K562 (cell line): ENCODE measurements around the gene CTDNEP1. TPM values are rescaled to one million over a fixed set of nuclear protein-coding genes. Genes with fewer than 3 reads are reported as not detected.

Experiments used
- ATAC-seq: fragments of 200-7000 bp; cut with Tn5 transposase; 3 replicates; pipeline ENCODE4 v1.9.1; 2020; ENCODE audit warnings: moderate library complexity
- BruUV-seq: library from RNA; stranded (reverse); fragments of 400-500 nt; replicated peaks from 2 replicates; lab custom pipeline; 2021; lab: Mats Ljungman, UMichigan
- CTCF ChIA-PET: fragments of 300-600 bp; formaldehyde crosslinking; extraction: SDS; loops from one replicate; lab custom pipeline; 2021; ENCODE audit warnings: low intra/inter-chr PET ratio; lab: Yijun Ruan, JAX
- POLR2A ChIA-PET: fragments of 300-600, 350-650 bp; sonication (Branson Sonifier 250); formaldehyde crosslinking; extraction: SDS; loops from one replicate; lab custom pipeline; 2021; ENCODE audit warnings: antibody characterized with exemption, inconsistent platforms; lab: Yijun Ruan, JAX
- DNase-seq, 4 experiments: peaks; one replicate each; pipeline versions ENCODE4 v3.0.0 to v3.0.0-alpha.2; 2011 to 2018; ENCODE audit warnings: low spot score in 3 of 4, mixed read lengths in 3 of 4; ENCODE audit errors: extremely low read depth in 1 of 4
- FAIRE-seq: peaks from 2 replicates; lab custom pipeline; 2011; peaks lifted over from hg19 to GRCh38; lab: Jason Lieb, UNC
- H2AFZ ChIP-seq: 2 replicates; pipeline ENCODE4 v1.6.0; 2011; ENCODE audit warnings: low read depth, low read length, control low read depth, inconsistent platforms
- H3K27ac ChIP-seq: fragments of 200-600 bp; 3 replicates; pipeline ENCODE4 v1.8.0; 2011; ENCODE audit warnings: low read depth, mild to moderate bottlenecking, control low read depth, inconsistent platforms, low read length, moderate library complexity, mixed read lengths; ENCODE audit errors: extremely low read depth
- H3K27me3 ChIP-seq, 2 experiments: fragments of 300-600 bp in 1 of 2; 2 replicates in 1 of 2; 3 replicates in 1 of 2; pipeline versions ENCODE4 v1.6.0 to v1.8.0; 2011; ENCODE audit warnings: inconsistent platforms in 2 of 2, low read length in 2 of 2, mild to moderate bottlenecking in 1 of 2, mixed read lengths in 1 of 2, moderate library complexity in 1 of 2; ENCODE audit not compliant: control insufficient read depth in 2 of 2, insufficient read depth in 2 of 2
- H3K36me3 ChIP-seq: fragments of 300-600 bp; 3 replicates; pipeline ENCODE4 v1.8.0; 2011; ENCODE audit warnings: mild to moderate bottlenecking, low read length, inconsistent platforms; ENCODE audit not compliant: control insufficient read depth, insufficient read depth
- H3K4me1 ChIP-seq, 2 experiments: fragments of 200-600 bp in 1 of 2; replicated peaks in 1 of 2; 2 replicates in 1 of 2; 3 replicates in 1 of 2; pipeline versions ENCODE4 v1.5.1 to v1.8.0; 2011; ENCODE audit warnings: inconsistent platforms in 2 of 2, low read length in 2 of 2, mild to moderate bottlenecking in 1 of 2, mixed read lengths in 1 of 2, moderate library complexity in 1 of 2; ENCODE audit not compliant: control insufficient read depth in 2 of 2, insufficient read depth in 2 of 2
- H3K4me2 ChIP-seq: 2 replicates; pipeline ENCODE4 v1.6.1; 2011; ENCODE audit warnings: low read length, control low read depth, inconsistent platforms, mixed read lengths; ENCODE audit not compliant: insufficient read depth
- H3K4me3 ChIP-seq: fragments of 200-600 bp; sonication (generic), shearing (Covaris generic); 2 replicates; pipeline ENCODE4 v1.5.1; 2016; ENCODE audit warnings: control low read depth, inconsistent platforms
- H3K79me2 ChIP-seq: fragments of 200-600 bp; 3 replicates; pipeline ENCODE4 v1.8.0; 2011; ENCODE audit warnings: low read length, inconsistent platforms; ENCODE audit not compliant: control insufficient read depth, insufficient read depth
- H3K9ac ChIP-seq, 2 experiments: 2 replicates each; pipeline versions ENCODE4 v1.6.0 to v1.6.1; 2011; ENCODE audit warnings: low read depth in 2 of 2, low read length in 2 of 2, control low read depth in 1 of 2, inconsistent platforms in 1 of 2, mild to moderate bottlenecking in 1 of 2, mixed read lengths in 1 of 2; ENCODE audit not compliant: insufficient read depth in 1 of 2
- H3K9me1 ChIP-seq: one replicate; pipeline ENCODE4 v1.6.0; 2011; ENCODE audit warnings: inconsistent platforms, mild to moderate bottlenecking, low read length, moderate library complexity; ENCODE audit not compliant: control insufficient read depth, insufficient read depth
- H3K9me3 ChIP-seq: replicated peaks from 2 replicates; pipeline ENCODE4 v1.5.1; 2011; ENCODE audit warnings: low read depth, low read length, inconsistent platforms; ENCODE audit not compliant: control insufficient read depth, insufficient read depth
- H4K20me1 ChIP-seq: replicated peaks from 2 replicates; pipeline ENCODE4 v1.6.1; 2011; ENCODE audit warnings: low read length, inconsistent platforms, mixed read lengths; ENCODE audit not compliant: control insufficient read depth, insufficient read depth
- ESRRA ChIP-seq: fragments of 450-650 bp; IDR thresholded peaks from 2 replicates; pipeline ENCODE4 v1.6.1; 2014; ENCODE audit warnings: low read depth, mild to moderate bottlenecking, moderate library complexity, borderline replicate concordance
- MEIS2 ChIP-seq: fragments of 450-650 bp; IDR thresholded peaks from 2 replicates; pipeline ENCODE4 v1.6.1; 2014; ENCODE audit warnings: mild to moderate bottlenecking; ENCODE audit not compliant: partially characterized antibody
- NONO ChIP-seq, 2 experiments: fragments of 200-400 bp in 1 of 2; fragments of 450-650 bp in 1 of 2; formaldehyde crosslinking in 1 of 2; IDR thresholded peaks; 2 replicates each; pipeline ENCODE4 v1.6.1; 2017; ENCODE audit warnings: low read depth in 2 of 2, mild to moderate bottlenecking in 2 of 2, moderate library complexity in 2 of 2, low read length in 1 of 2
- PTRF ChIP-seq: fragments of 450-650 bp; IDR thresholded peaks from 2 replicates; pipeline ENCODE4 v1.6.1; 2016; ENCODE audit warnings: mild to moderate bottlenecking, missing genetic modification characterization, missing compliant biosample characterization
- SNRNP70 ChIP-seq: fragments of 200-400 bp; formaldehyde crosslinking; optimal IDR thresholded peaks from 2 replicates; pipeline ENCODE3; 2017; ENCODE audit warnings: low read depth, low read length
- SRF ChIP-seq, 2 experiments: fragments of 250-450, 450-650 bp in 1 of 2; sonication (Bioruptor Pico) in 1 of 2; sonication (generic) in 1 of 2; formaldehyde crosslinking; IDR thresholded peaks; 2 replicates each; pipeline versions ENCODE4 v1.5.0 to v1.5.1; 2020 to 2022; ENCODE audit warnings: mild to moderate bottlenecking in 1 of 2, missing genetic modification reagents in 1 of 2
- TEAD4 ChIP-seq, 2 experiments: sonication (generic) in 1 of 2; formaldehyde crosslinking in 1 of 2; IDR thresholded peaks; 2 replicates each; pipeline versions ENCODE4 v1.6.1 to v1.8.0; 2012 to 2022; ENCODE audit warnings: borderline replicate concordance in 1 of 2, inconsistent platforms in 1 of 2, low read length in 1 of 2, mild to moderate bottlenecking in 1 of 2, missing genetic modification reagents in 1 of 2
- WGBS: fragments of 100-300 bp; shearing (Covaris generic); methylation state at CpG from one replicate; pipeline ENCODE4 v1.1.6; 2016; ENCODE audit warnings: low coverage, mixed read lengths; ENCODE audit not compliant: insufficient coverage; ENCODE audit errors: missing lambda C conversion rate; 5-methylcytosine and 5-hydroxymethylcytosine counted together
- in situ Hi-C: fragments of 300-500 bp; cut with MboI; formaldehyde crosslinking; loops from 4 replicates; pipeline ENCODE4 v1.15.0; 2018; ENCODE audit warnings: inconsistent platforms, mixed read lengths
- intact Hi-C: fragments of 100-400 bp; cut with micrococcal nuclease; formaldehyde crosslinking; loops from 2 replicates; pipeline ENCODE4 v1.14.2; 2022
- polyA plus RNA-seq, 8 experiments: library from polyadenylated mRNA; depleted of rRNA in 4 of 8; stranded (reverse) in 5 of 8; unstranded in 3 of 8; fragments of >200 nt; fragmentation: Nextera tagmentation in 2 of 8; fragmentation: Illumina TruSeq in 1 of 8; extraction: Ambion mirVana in 2 of 8; extraction: Trizol in 1 of 8; gene quantifications; 2 replicates each; pipeline versions ENCODE4 v1.2.1 to v1.2.3, GENCODE V29; 2011 to 2014; ENCODE audit warnings: inconsistent platforms in 1 of 8, missing spikeins in 1 of 8
- total RNA-seq, 7 experiments: library from RNA; depleted of rRNA in 6 of 7; stranded (reverse); fragments of >200 nt in 6 of 7; fragmentation: Illumina TruSeq in 2 of 7; extraction: Trizol in 2 of 7; gene quantifications; 2 replicates each; pipeline versions ENCODE4 v1.2.1 to v1.2.3, GENCODE V29; 2011 to 2021; ENCODE audit warnings: low replicate concordance in 1 of 7
- TF ChIP-seq, protein P1 (sequence below): fragments of 250-450 bp; sonication (Bioruptor Pico); IDR thresholded peaks from 2 replicates; pipeline ENCODE4 v1.5.0; 2021; ENCODE audit warnings: mild to moderate bottlenecking, borderline replicate concordance
- TF ChIP-seq, protein P2 (sequence below): sonication (generic); IDR thresholded peaks from 2 replicates; pipeline ENCODE4 v1.6.1; 2016
- TF ChIP-seq, protein P3 (sequence below): sonication (generic); formaldehyde crosslinking; IDR thresholded peaks from 2 replicates; pipeline ENCODE4 v1.8.0; 2022; ENCODE audit warnings: mild to moderate bottlenecking, missing genetic modification reagents
- TF ChIP-seq, protein P4 (sequence below): fragments of 450-650 bp; IDR thresholded peaks from 2 replicates; pipeline ENCODE4 v1.6.1; 2016

The CTDNEP1 gene
- total and polyA plus RNA-seq, 9 of the 15 experiments (the other 6 are each of a cell fraction or from before 2014, with no cell fraction given): 10.7 to 150 (median 28.5) TPM

DNA sequence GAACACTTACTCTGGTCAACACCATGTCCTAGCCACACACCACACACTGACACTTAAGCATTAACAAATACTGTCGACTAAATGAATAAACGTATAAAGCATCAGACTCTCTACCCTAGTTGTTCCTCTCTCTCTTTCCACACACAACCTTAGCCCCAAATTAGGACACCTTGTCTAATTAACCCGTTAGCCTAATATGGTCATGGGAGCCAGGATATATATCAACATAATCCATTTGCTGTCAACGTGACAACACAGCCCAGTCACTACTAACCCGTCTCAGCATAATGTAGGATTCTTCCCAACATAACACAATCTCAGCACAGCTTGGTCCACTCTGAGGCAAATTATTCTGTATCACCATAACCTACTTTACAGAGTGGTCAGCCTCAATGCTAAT is 19.4 kb downstream of the CTDNEP1 start:
- peak overlapping the region; percentile 73 for H3K4me3 ChIP-seq
- peak overlapping the region in 1 of 2 experiments; percentile 45; a peak in 3 of 4 replicates for H3K9ac ChIP-seq
- peak overlapping the region; percentile 81 for H3K4me2 ChIP-seq
- ChIA-PET POLR2A (interaction anchor here (6.6 kb wide), 1 partner anchor 10 kb away, joined by 73 read pairs; the partner anchor contains the start of genes ACADVL and DLG4), CTCF (no interaction called here)
- no peak overlapping the region for H2AFZ ChIP-seq
- TSS peak; percentile 17 for BruUV-seq
- peaks cover 25 to 30% of the 10 kb centered on the region in 2 experiments; a peak in 4 of 5 replicates for H3K4me1 ChIP-seq
- no peaks in the 10 kb centered on the region for H3K9me3 ChIP-seq
- peak overlapping the region; percentile 46; the same call in 2 of the 3 replicates for H3K27ac ChIP-seq
- in situ Hi-C loops (no loop called here), intact Hi-C loops (no loop called here)
- peaks cover 4% of the 10 kb centered on the region for H3K9me1 ChIP-seq
- FAIRE-seq (peak; percentile 23), DNase-seq (no peak), ATAC-seq (no peak)
- peaks cover 71% of the 10 kb centered on the region; the same call in 2 of the 3 replicates for H3K36me3 ChIP-seq
- 13% methylated on average over 5 of the region's 5 CpGs for WGBS
- peaks cover 7% of the 10 kb centered on the region for H4K20me1 ChIP-seq
- peaks cover 66% of the 10 kb centered on the region for H3K79me2 ChIP-seq
- H3K27me3 ChIP-seq: no peaks in the 10 kb centered on the region
- TF ChIP-seq SNRNP70 (no peak), PTRF (tag) (no peak), SRF (CRISPR knock-in tag; IDR thresholded peaks at IDR 0.05) (peak; percentile 80 to 97; a peak in 3 of 4 replicates), MEIS2 (peak; percentile 90), NONO (IDR thresholded peaks at IDR 0.05; ENCODE audit: low read depth in 2 of 2, low read length in 1 of 2) (no peak), TEAD4 (IDR thresholded peaks at IDR 0.05; ENCODE audit: low read length) (no peak), TEAD4 (CRISPR knock-in tag; IDR thresholded peaks at IDR 0.05; ENCODE audit: borderline replicate concordance) (no peak), ESRRA (no peak)
- TF ChIP-seq, protein P1, sequence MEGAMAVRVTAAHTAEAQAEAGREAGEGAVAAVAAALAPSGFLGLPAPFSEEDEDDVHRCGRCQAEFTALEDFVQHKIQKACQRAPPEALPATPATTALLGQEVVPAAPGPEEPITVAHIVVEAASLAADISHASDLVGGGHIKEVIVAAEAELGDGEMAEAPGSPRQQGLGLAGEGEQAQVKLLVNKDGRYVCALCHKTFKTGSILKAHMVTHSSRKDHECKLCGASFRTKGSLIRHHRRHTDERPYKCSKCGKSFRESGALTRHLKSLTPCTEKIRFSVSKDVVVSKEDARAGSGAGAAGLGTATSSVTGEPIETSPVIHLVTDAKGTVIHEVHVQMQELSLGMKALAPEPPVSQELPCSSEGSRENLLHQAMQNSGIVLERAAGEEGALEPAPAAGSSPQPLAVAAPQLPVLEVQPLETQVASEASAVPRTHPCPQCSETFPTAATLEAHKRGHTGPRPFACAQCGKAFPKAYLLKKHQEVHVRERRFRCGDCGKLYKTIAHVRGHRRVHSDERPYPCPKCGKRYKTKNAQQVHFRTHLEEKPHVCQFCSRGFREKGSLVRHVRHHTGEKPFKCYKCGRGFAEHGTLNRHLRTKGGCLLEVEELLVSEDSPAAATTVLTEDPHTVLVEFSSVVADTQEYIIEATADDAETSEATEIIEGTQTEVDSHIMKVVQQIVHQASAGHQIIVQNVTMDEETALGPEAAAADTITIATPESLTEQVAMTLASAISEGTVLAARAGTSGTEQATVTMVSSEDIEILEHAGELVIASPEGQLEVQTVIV: no peak
- TF ChIP-seq, protein P2, sequence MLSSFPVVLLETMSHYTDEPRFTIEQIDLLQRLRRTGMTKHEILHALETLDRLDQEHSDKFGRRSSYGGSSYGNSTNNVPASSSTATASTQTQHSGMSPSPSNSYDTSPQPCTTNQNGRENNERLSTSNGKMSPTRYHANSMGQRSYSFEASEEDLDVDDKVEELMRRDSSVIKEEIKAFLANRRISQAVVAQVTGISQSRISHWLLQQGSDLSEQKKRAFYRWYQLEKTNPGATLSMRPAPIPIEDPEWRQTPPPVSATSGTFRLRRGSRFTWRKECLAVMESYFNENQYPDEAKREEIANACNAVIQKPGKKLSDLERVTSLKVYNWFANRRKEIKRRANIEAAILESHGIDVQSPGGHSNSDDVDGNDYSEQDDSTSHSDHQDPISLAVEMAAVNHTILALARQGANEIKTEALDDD: 0 out of 2 replicates have a peak, but pooled peaks have one; percentile 37
- TF ChIP-seq, protein P3, sequence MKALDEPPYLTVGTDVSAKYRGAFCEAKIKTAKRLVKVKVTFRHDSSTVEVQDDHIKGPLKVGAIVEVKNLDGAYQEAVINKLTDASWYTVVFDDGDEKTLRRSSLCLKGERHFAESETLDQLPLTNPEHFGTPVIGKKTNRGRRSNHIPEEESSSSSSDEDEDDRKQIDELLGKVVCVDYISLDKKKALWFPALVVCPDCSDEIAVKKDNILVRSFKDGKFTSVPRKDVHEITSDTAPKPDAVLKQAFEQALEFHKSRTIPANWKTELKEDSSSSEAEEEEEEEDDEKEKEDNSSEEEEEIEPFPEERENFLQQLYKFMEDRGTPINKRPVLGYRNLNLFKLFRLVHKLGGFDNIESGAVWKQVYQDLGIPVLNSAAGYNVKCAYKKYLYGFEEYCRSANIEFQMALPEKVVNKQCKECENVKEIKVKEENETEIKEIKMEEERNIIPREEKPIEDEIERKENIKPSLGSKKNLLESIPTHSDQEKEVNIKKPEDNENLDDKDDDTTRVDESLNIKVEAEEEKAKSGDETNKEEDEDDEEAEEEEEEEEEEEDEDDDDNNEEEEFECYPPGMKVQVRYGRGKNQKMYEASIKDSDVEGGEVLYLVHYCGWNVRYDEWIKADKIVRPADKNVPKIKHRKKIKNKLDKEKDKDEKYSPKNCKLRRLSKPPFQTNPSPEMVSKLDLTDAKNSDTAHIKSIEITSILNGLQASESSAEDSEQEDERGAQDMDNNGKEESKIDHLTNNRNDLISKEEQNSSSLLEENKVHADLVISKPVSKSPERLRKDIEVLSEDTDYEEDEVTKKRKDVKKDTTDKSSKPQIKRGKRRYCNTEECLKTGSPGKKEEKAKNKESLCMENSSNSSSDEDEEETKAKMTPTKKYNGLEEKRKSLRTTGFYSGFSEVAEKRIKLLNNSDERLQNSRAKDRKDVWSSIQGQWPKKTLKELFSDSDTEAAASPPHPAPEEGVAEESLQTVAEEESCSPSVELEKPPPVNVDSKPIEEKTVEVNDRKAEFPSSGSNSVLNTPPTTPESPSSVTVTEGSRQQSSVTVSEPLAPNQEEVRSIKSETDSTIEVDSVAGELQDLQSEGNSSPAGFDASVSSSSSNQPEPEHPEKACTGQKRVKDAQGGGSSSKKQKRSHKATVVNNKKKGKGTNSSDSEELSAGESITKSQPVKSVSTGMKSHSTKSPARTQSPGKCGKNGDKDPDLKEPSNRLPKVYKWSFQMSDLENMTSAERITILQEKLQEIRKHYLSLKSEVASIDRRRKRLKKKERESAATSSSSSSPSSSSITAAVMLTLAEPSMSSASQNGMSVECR (CRISPR knock-in tag): no peak
- TF ChIP-seq, protein P4, sequence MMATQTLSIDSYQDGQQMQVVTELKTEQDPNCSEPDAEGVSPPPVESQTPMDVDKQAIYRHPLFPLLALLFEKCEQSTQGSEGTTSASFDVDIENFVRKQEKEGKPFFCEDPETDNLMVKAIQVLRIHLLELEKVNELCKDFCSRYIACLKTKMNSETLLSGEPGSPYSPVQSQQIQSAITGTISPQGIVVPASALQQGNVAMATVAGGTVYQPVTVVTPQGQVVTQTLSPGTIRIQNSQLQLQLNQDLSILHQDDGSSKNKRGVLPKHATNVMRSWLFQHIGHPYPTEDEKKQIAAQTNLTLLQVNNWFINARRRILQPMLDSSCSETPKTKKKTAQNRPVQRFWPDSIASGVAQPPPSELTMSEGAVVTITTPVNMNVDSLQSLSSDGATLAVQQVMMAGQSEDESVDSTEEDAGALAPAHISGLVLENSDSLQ: peak; percentile 68
